ENCODE data around the gene OR1K1.

The OR1K1 gene

GRCh38 chr9:122779181-122779580 is 20.7 kb upstream of the OR1K1 start:
- no peak overlapping the region for H3K4me3 ChIP-seq (ENCODE audit: low read depth, low read length)
- DNase-seq (ENCODE audit: low read depth): no peak
- TF ChIP-seq POLR2A (IDR thresholded peaks at IDR 0.05; ENCODE audit: extremely low read depth, insufficient read length): no peak
- no peak for TF ChIP-seq CTCF (IDR thresholded peaks at IDR 0.05; ENCODE audit: low read depth, low read length)
- TF ChIP-seq MYC (IDR thresholded peaks at IDR 0.05; ENCODE audit: low read depth, low read length): no peak
- no peak for TF ChIP-seq MAX (IDR thresholded peaks at IDR 0.05; ENCODE audit: low read depth, low read length)

GRCh38 chr9:122780026-122780425 is 19.9 kb upstream of the OR1K1 start:
- no peak overlapping the region for H3K4me3 ChIP-seq (ENCODE audit: low read depth, low read length)
- DNase-seq (ENCODE audit: low read depth): no peak
- no peak for TF ChIP-seq POLR2A (IDR thresholded peaks at IDR 0.05; ENCODE audit: extremely low read depth, insufficient read length)
- no peak for TF ChIP-seq MYC (IDR thresholded peaks at IDR 0.05; ENCODE audit: low read depth, low read length)
- TF ChIP-seq MAX (IDR thresholded peaks at IDR 0.05; ENCODE audit: low read depth, low read length): no peak
- TF ChIP-seq CTCF (IDR thresholded peaks at IDR 0.05; ENCODE audit: low read depth, low read length): no peak

- H3K4me3 ChIP-seq (ENCODE audit: low read depth, low read length): no peak overlapping the region
- no peak for TF ChIP-seq MYC (IDR thresholded peaks at IDR 0.05; ENCODE audit: low read depth, low read length)
- no peak for TF ChIP-seq POLR2A (IDR thresholded peaks at IDR 0.05; ENCODE audit: extremely low read depth, insufficient read length)
- TF ChIP-seq MAX (IDR thresholded peaks at IDR 0.05; ENCODE audit: low read depth, low read length): no peak
- no peak for TF ChIP-seq CTCF (IDR thresholded peaks at IDR 0.05; ENCODE audit: low read depth, low read length)
- DNase-seq (ENCODE audit: low read depth): no peak
These were observed 18.3 kb upstream of the OR1K1 start for GRCh38 chr9:122781671-122782070.

GRCh38 chr9:122785269-122785668 is 14.7 kb upstream of the OR1K1 start:
- H3K4me3 ChIP-seq (ENCODE audit: low read depth, low read length): no peak overlapping the region
- DNase-seq (ENCODE audit: low read depth): no peak
- TF ChIP-seq MYC (IDR thresholded peaks at IDR 0.05; ENCODE audit: low read depth, low read length) (no peak), MAX (IDR thresholded peaks at IDR 0.05; ENCODE audit: low read depth, low read length) (no peak)

- no peak for DNase-seq (ENCODE audit: low read depth)
- TF ChIP-seq POLR2A (IDR thresholded peaks at IDR 0.05; ENCODE audit: extremely low read depth, insufficient read length) (no peak), MYC (IDR thresholded peaks at IDR 0.05; ENCODE audit: low read depth, low read length) (no peak), MAX (IDR thresholded peaks at IDR 0.05; ENCODE audit: low read depth, low read length) (no peak), CTCF (IDR thresholded peaks at IDR 0.05; ENCODE audit: low read depth, low read length) (no peak)
- no peak overlapping the region for H3K4me3 ChIP-seq (ENCODE audit: low read depth, low read length)
These were observed 13.6 kb upstream of the OR1K1 start for GRCh38 chr9:122786338-122786737.

GRCh38 chr9:122788831-122789230 is 11.1 kb upstream of the OR1K1 start, which contains the start of gene OR5C1:
Gene OR5C1 (plus strand): TSS chr9:122788933. CDS start chr9:122788933, 0 bp downstream.
- no peak within 1 kb of the TSS for H3K4me3 ChIP-seq (ENCODE audit: low read depth, low read length)
- DNase-seq (ENCODE audit: low read depth): no peak
- TF ChIP-seq CTCF (IDR thresholded peaks at IDR 0.05; ENCODE audit: low read depth, low read length): no peak

Measured in NB4 (cell line).